ENCODE results near the gene SLCO1C1.

The SLCO1C1 gene

GRCh38 chr12:20798554-20798953 lies 103.4 kb downstream of the SLCO1C1 start:
- no peak for DNase-seq

- no peak for DNase-seq
Measured at GRCh38 chr12:20800160-20800559, 105.0 kb downstream of the SLCO1C1 start.

- DNase-seq: no peak
Measured at GRCh38 chr12:20801035-20801434, 105.9 kb downstream of the SLCO1C1 start.

All from DMS79 treated with DMSO at 0.1 percent for 48 hours (cell line).